CD4-positive, CD25-positive, alpha-beta regulatory T cell (primary cell): ENCODE data around the gene RSU1. TPM values are rescaled to one million over a fixed set of nuclear protein-coding genes. Genes with fewer than 3 reads are reported as not detected.
A peak's percentile ranks its signal among the peaks of the same experiment; 100 is the strongest.

ENCODE experiments used
- ATAC-seq, 2 donors: fragments of 150-1000 bp; cut with Tn5 transposase; one replicate each; pipeline ENCODE4 v1.10.0; 2021; ENCODE audit warnings: low read depth in 2 of 2, moderate number of reproducible peaks in 2 of 2, moderate library complexity in 1 of 2
- DNase-seq, 3 donors: peaks; one replicate each; pipeline versions ENCODE4 v3.0.0 to v3.0.0-alpha.2; 2012 to 2022; ENCODE audit warnings: mixed read lengths in 1 of 3
- H3K27ac ChIP-seq: one replicate; pipeline ENCODE4 v1.7.0; 2013; ENCODE audit warnings: mild to moderate bottlenecking, low read length; ENCODE audit not compliant: insufficient read depth, poor library complexity, severe bottlenecking
- H3K27me3 ChIP-seq: one replicate; pipeline ENCODE4 v1.7.0; 2013; ENCODE audit warnings: low read length; ENCODE audit not compliant: control insufficient read depth, insufficient read depth
- H3K36me3 ChIP-seq: one replicate; pipeline ENCODE4 v1.7.0; 2013; ENCODE audit warnings: mild to moderate bottlenecking, low read length, moderate library complexity; ENCODE audit not compliant: control insufficient read depth, insufficient read depth
- H3K4me1 ChIP-seq: 2 replicates; pipeline ENCODE4 v1.7.0; 2013; ENCODE audit warnings: mild to moderate bottlenecking, low read length; ENCODE audit not compliant: insufficient read depth, control insufficient read depth, poor library complexity, severe bottlenecking
- H3K4me3 ChIP-seq: one replicate; pipeline ENCODE4 v1.7.0; 2013; ENCODE audit warnings: low read depth, mild to moderate bottlenecking, low read length, moderate library complexity
- H3K9me3 ChIP-seq, 2 experiments: 1 replicate in 1 of 2; 2 replicates in 1 of 2; pipeline ENCODE4 v1.7.0; 2013; ENCODE audit warnings: low read length in 2 of 2, mild to moderate bottlenecking in 1 of 2, moderate library complexity in 1 of 2; ENCODE audit not compliant: control insufficient read depth in 2 of 2
- H3K27ac Mint-ChIP-seq, 3 donors: one replicate each; pipeline ENCODE4 v1.8.0; 2020 to 2022; ENCODE audit warnings: mild to moderate bottlenecking in 3 of 3, mixed read lengths in 3 of 3, moderate library complexity in 2 of 3
- H3K27me3 Mint-ChIP-seq: one replicate; pipeline ENCODE4 v1.8.0; 2022; ENCODE audit warnings: mild to moderate bottlenecking, mixed read lengths
- H3K36me3 Mint-ChIP-seq: one replicate; pipeline ENCODE4 v1.8.0; 2020; ENCODE audit warnings: mixed read lengths
- H3K4me1 Mint-ChIP-seq, 4 donors: one replicate each; pipeline ENCODE4 v1.8.0; 2020 to 2022; ENCODE audit warnings: mixed read lengths in 4 of 4, mild to moderate bottlenecking in 1 of 4
- H3K4me3 Mint-ChIP-seq, 4 donors: one replicate each; pipeline ENCODE4 v1.8.0; 2020 to 2022; ENCODE audit warnings: mild to moderate bottlenecking in 4 of 4, mixed read lengths in 4 of 4, moderate library complexity in 3 of 4
- H3K9me3 Mint-ChIP-seq, 7 donors: one replicate each; pipeline ENCODE4 v1.8.0; 2020 to 2022; ENCODE audit warnings: mixed read lengths in 7 of 7, mild to moderate bottlenecking in 3 of 7, moderate library complexity in 2 of 7
- polyA plus RNA-seq, 4 donors: library from polyadenylated mRNA; unstranded; fragments of 300-500 nt; fragmentation: Illumina TruSeq; gene quantifications; one replicate each; pipeline ENCODE4 v1.2.3, GENCODE V29; 2021
- total RNA-seq: library from RNA; stranded (reverse); gene quantifications from one replicate; pipeline ENCODE4 v1.2.3, GENCODE V29; 2022

RSU1 gene
- total and polyA plus RNA-seq, 5 donors from 2014 or later: 69.2 to 165 (median 139) TPM

DNA sequence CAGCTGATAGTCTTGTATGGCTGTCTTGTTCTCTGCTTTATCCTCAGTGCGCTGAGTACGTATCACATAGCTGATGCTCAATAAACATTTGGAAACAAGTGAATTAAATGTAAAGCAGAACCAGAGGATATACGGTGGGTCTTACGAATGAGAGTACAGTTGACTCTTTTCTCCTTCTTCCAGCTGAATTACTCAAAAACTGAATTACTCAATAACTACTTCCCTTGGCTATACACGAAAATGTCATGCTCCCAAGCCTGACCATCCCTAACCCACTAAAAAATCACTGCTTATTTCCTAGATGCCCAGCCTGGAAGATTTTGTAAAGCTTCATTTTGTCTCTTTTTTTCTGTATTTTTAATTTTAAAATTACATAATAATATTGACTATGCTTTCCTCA, 3.2 kb upstream of the RSU1 start:
- peaks cover 0 to 17% of the 10 kb centered on the region in 2 experiments for H3K9me3 ChIP-seq
- ATAC-seq (no peak), DNase-seq (no peak)
- peaks cover 19% of the 10 kb centered on the region for H3K36me3 Mint-ChIP-seq
- H3K36me3 ChIP-seq: no peaks in the 10 kb centered on the region
- peaks cover 4% of the 10 kb centered on the region for H3K27me3 ChIP-seq
- H3K4me1 ChIP-seq: peaks cover 21% of the 10 kb centered on the region
- no peaks in the 10 kb centered on the region for H3K27me3 Mint-ChIP-seq
- H3K27ac Mint-ChIP-seq: no peak overlapping the region
- peak overlapping the region in 1 of 4 donors; percentile 64 for H3K4me3 Mint-ChIP-seq
- H3K27ac ChIP-seq: no peak overlapping the region
- H3K9me3 Mint-ChIP-seq: peaks cover 2 to 14% (median 9%) of the 10 kb centered on the region in 7 donors
- H3K4me3 ChIP-seq: no peak overlapping the region
- peaks cover 3 to 26% (median 13%) of the 10 kb centered on the region in 4 donors for H3K4me1 Mint-ChIP-seq

- H3K27me3 Mint-ChIP-seq: no peaks in the 10 kb centered on the region
- H3K9me3 Mint-ChIP-seq: peaks cover 2 to 14% (median 9%) of the 10 kb centered on the region in 7 donors
- Histone ChIP-seq H3K27ac (no peak overlapping the region), H3K27me3 (peaks cover 4% of the 10 kb centered on the region), H3K9me3 (peaks cover 0 to 17% of the 10 kb centered on the region in 2 experiments), H3K4me1 (peaks cover 24% of the 10 kb centered on the region), H3K36me3 (peaks cover 2% of the 10 kb centered on the region), H3K4me3 (no peak overlapping the region)
- H3K4me1 Mint-ChIP-seq: peaks cover 7 to 30% (median 17%) of the 10 kb centered on the region in 4 donors
- no peak for ATAC-seq
- peak overlapping the region in 1 of 4 donors; percentile 64 for H3K4me3 Mint-ChIP-seq
- peaks cover 23% of the 10 kb centered on the region for H3K36me3 Mint-ChIP-seq
- H3K27ac Mint-ChIP-seq: no peak overlapping the region
- no peak for DNase-seq
Observed at GRCh38 chr10:16820018-16820417, 2.8 kb upstream of the RSU1 start.

GRCh38 chr10:16819436-16819835, 2.2 kb upstream of the RSU1 start:
- Histone ChIP-seq H3K27me3 (peaks cover 4% of the 10 kb centered on the region), H3K27ac (no peak overlapping the region), H3K36me3 (peaks cover 7% of the 10 kb centered on the region), H3K9me3 (peaks cover 0 to 17% of the 10 kb centered on the region in 2 experiments), H3K4me1 (peaks cover 30% of the 10 kb centered on the region), H3K4me3 (no peak overlapping the region)
- Mint-ChIP-seq H3K9me3 (peaks cover 2 to 14% (median 9%) of the 10 kb centered on the region in 7 donors), H3K36me3 (peaks cover 27% of the 10 kb centered on the region), H3K27ac (no peak overlapping the region), H3K27me3 (no peaks in the 10 kb centered on the region), H3K4me3 (peak overlapping the region; percentile 42 to 86 (median 64)), H3K4me1 (peaks cover 10 to 36% (median 21%) of the 10 kb centered on the region in 4 donors)
- ATAC-seq (no peak), DNase-seq (no peak)

- no peaks in the 10 kb centered on the region for H3K27me3 Mint-ChIP-seq
- no peak for DNase-seq
- peaks cover 34% of the 10 kb centered on the region for H3K4me1 ChIP-seq
- H3K27ac ChIP-seq: no peak overlapping the region
- H3K27me3 ChIP-seq: peaks cover 4% of the 10 kb centered on the region
- H3K4me3 ChIP-seq: no peak overlapping the region
- H3K36me3 Mint-ChIP-seq: peaks cover 27% of the 10 kb centered on the region
- H3K4me1 Mint-ChIP-seq: peaks cover 10 to 38% (median 23%) of the 10 kb centered on the region in 4 donors
- peaks cover 7% of the 10 kb centered on the region for H3K36me3 ChIP-seq
- peaks cover 0 to 17% of the 10 kb centered on the region in 2 experiments for H3K9me3 ChIP-seq
- H3K27ac Mint-ChIP-seq: no peak overlapping the region
- ATAC-seq: no peak
- H3K9me3 Mint-ChIP-seq: peaks cover 2 to 14% (median 9%) of the 10 kb centered on the region in 7 donors
- H3K4me3 Mint-ChIP-seq: peak overlapping the region; percentile 64 to 96 (median 90)
Observed at GRCh38 chr10:16819026-16819425, 1.8 kb upstream of the RSU1 start.

DNA sequence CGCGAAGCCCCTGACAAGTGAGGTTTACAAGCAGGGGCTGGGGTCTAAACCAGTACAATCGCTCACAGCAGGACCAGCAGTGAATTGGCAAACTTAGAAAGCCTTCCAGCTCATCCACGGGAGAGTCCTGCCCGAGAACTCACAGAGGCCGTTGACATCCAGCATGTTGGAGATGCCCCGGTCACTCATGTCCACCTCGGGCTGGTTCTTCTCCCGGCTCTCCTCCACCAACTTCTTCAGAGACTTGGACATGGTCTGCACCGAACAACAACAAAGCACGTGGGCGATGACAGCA, 447 bp downstream of the RSU1 start:
- Histone ChIP-seq H3K4me1 (peaks cover 35% of the 10 kb centered on the region), H3K27me3 (peaks cover 4% of the 10 kb centered on the region), H3K9me3 (peaks cover 0 to 3% of the 10 kb centered on the region in 2 experiments), H3K27ac (peak overlapping the region; percentile 78), H3K4me3 (peak overlapping the region; percentile 86), H3K36me3 (peaks cover 7% of the 10 kb centered on the region)
- H3K4me1 Mint-ChIP-seq: peaks cover 12 to 51% (median 34%) of the 10 kb centered on the region in 4 donors
- ATAC-seq (no peak), DNase-seq (no peak)
- H3K36me3 Mint-ChIP-seq: peaks cover 19% of the 10 kb centered on the region
- H3K27me3 Mint-ChIP-seq: no peaks in the 10 kb centered on the region
- H3K4me3 Mint-ChIP-seq: peak overlapping the region; percentile 86 to 96 (median 94)
- peaks cover 0 to 3% (median 2%) of the 10 kb centered on the region in 7 donors for H3K9me3 Mint-ChIP-seq
- H3K27ac Mint-ChIP-seq: peak overlapping the region; percentile 95 to 97 (median 97)

DNA sequence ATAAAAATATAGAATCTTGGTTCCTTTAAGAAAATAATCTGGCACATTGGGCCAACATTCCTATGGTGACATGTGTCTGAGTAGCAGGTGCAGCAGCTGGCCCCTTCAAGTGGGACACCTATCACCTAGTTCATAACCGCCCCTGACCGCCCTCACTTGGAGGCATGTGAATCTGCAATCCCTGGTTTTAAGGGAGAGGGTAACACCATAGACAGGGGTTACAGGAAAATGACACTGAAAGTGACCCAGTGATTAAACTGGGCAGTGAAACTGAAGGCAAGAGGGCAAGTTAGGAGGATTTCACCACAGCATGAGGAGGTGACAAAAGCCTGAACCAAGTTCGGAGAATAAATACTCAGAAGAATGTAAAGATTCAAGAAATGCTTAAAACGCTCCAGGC, 1.1 kb downstream of the RSU1 start:
- Mint-ChIP-seq H3K4me3 (peak overlapping the region; percentile 86 to 96 (median 94)), H3K27ac (peak overlapping the region; percentile 35 to 84 (median 80)), H3K4me1 (peaks cover 18 to 56% (median 39%) of the 10 kb centered on the region in 4 donors), H3K27me3 (no peaks in the 10 kb centered on the region), H3K36me3 (peaks cover 17% of the 10 kb centered on the region), H3K9me3 (peaks cover 0 to 2% (median 0%) of the 10 kb centered on the region in 7 donors)
- Histone ChIP-seq H3K27me3 (peaks cover 2% of the 10 kb centered on the region), H3K4me1 (peaks cover 38% of the 10 kb centered on the region), H3K4me3 (peak overlapping the region; percentile 86), H3K9me3 (no peaks in the 10 kb centered on the region), H3K27ac (no peak overlapping the region), H3K36me3 (peaks cover 7% of the 10 kb centered on the region)
- DNase-seq (no peak), ATAC-seq (no peak)

GRCh38 chr10:16814012-16814411, 3.2 kb downstream of the RSU1 start:
- Mint-ChIP-seq H3K4me1 (peaks cover 19 to 70% (median 51%) of the 10 kb centered on the region in 4 donors), H3K9me3 (peaks cover 0 to 2% (median 0%) of the 10 kb centered on the region in 7 donors), H3K27me3 (no peaks in the 10 kb centered on the region), H3K27ac (peak overlapping the region in 2 of 3 donors; percentile 38 to 54), H3K4me3 (peak overlapping the region in 2 of 4 donors; percentile 26 to 66), H3K36me3 (peaks cover 17% of the 10 kb centered on the region)
- DNase-seq (no peak), ATAC-seq (no peak)
- H3K36me3 ChIP-seq: peaks cover 7% of the 10 kb centered on the region
- no peak overlapping the region for H3K27ac ChIP-seq
- H3K27me3 ChIP-seq: peaks cover 2% of the 10 kb centered on the region
- no peaks in the 10 kb centered on the region for H3K9me3 ChIP-seq
- H3K4me1 ChIP-seq: peaks cover 38% of the 10 kb centered on the region
- H3K4me3 ChIP-seq: no peak overlapping the region

DNA sequence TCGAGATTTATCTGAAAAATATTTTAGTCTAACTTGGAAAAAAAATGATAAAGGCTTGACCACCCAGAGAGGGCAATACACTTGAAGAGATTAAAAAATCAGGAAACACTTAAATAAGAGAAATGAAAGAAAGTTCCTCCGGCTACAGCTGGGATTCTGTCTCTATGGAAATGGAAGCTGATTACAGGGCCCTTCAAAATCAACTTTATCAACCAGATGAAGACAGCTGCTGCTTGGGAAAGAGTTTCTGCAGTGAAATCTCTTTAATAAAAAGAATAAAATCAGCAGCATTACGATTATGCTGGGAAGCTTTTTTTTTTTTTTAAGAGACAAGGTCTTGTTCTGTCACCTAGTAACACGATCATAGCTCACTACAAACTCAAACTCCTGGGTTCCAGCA, 4.5 kb downstream of the RSU1 start:
- no peak overlapping the region for H3K27ac ChIP-seq
- peaks cover 17% of the 10 kb centered on the region for H3K36me3 Mint-ChIP-seq
- H3K9me3 Mint-ChIP-seq: peaks cover 0 to 2% (median 0%) of the 10 kb centered on the region in 7 donors
- H3K36me3 ChIP-seq: peaks cover 7% of the 10 kb centered on the region
- no peak overlapping the region for H3K4me3 Mint-ChIP-seq
- H3K27ac Mint-ChIP-seq: peak overlapping the region in 1 of 3 donors; percentile 37
- no peaks in the 10 kb centered on the region for H3K27me3 ChIP-seq
- H3K4me3 ChIP-seq: no peak overlapping the region
- H3K9me3 ChIP-seq: no peaks in the 10 kb centered on the region
- H3K4me1 Mint-ChIP-seq: peaks cover 23 to 67% (median 53%) of the 10 kb centered on the region in 4 donors
- no peak for DNase-seq
- H3K4me1 ChIP-seq: peaks cover 30% of the 10 kb centered on the region
- no peaks in the 10 kb centered on the region for H3K27me3 Mint-ChIP-seq
- ATAC-seq: no peak
